SK-N-SH treated with all-trans-retinoic acid at 6 μM for 48 hours (cell line): ENCODE data around the gene TWIST2.

Experiments
- ATAC-seq: fragments of 200-7000 bp; cut with Tn5 transposase; 3 replicates; pipeline ENCODE4 v1.9.1; 2020; ENCODE audit warnings: mild to moderate bottlenecking, moderate library complexity
- ARNTL ChIP-seq: fragments of 450-650 bp; formaldehyde crosslinking; IDR thresholded peaks from 2 replicates; pipeline ENCODE4 v1.5.0; 2020; ENCODE audit warnings: low read depth, mild to moderate bottlenecking, moderate library complexity, borderline replicate concordance
- BACH2 ChIP-seq: fragments of 250-450 bp; sonication (Bioruptor Pico); IDR thresholded peaks from 2 replicates; pipeline ENCODE4 v1.9.0; 2021; ENCODE audit warnings: mild to moderate bottlenecking, borderline replicate concordance
- CREB5 ChIP-seq: fragments of 250-450 bp; sonication (Bioruptor Pico); IDR thresholded peaks from 2 replicates; pipeline ENCODE4 v1.5.1; 2020; ENCODE audit warnings: low read depth, mild to moderate bottlenecking, moderate library complexity
- CSDC2 ChIP-seq: fragments of 250-450 bp; sonication (Bioruptor Pico); IDR thresholded peaks from 2 replicates; pipeline ENCODE4 v1.5.0; 2020; ENCODE audit warnings: mild to moderate bottlenecking, moderate library complexity
- ESRRG ChIP-seq: fragments of 250-450 bp; sonication (Bioruptor Pico); IDR thresholded peaks from 2 replicates; pipeline ENCODE4 v1.6.1; 2021; ENCODE audit warnings: mild to moderate bottlenecking
- ISL1 ChIP-seq: fragments of 250-450 bp; sonication (Bioruptor Pico); IDR thresholded peaks from 2 replicates; pipeline ENCODE4 v2.1.2; 2022; ENCODE audit warnings: mild to moderate bottlenecking, moderate library complexity
- OSR1 ChIP-seq: fragments of 250-450 bp; sonication (Bioruptor Pico); IDR thresholded peaks from 2 replicates; pipeline ENCODE4 v1.8.0; 2022; ENCODE audit warnings: moderate library complexity, mild to moderate bottlenecking, inconsistent platforms
- PPARA ChIP-seq: fragments of 250-450 bp; sonication (Bioruptor Pico); IDR thresholded peaks from 2 replicates; pipeline ENCODE4 v1.5.0; 2020; ENCODE audit warnings: mild to moderate bottlenecking, borderline replicate concordance
- RARB ChIP-seq: fragments of 250-450 bp; sonication (Bioruptor Pico); IDR thresholded peaks from 2 replicates; pipeline ENCODE4 v1.8.0; 2021; ENCODE audit warnings: mild to moderate bottlenecking, moderate library complexity
- TCF4 ChIP-seq: fragments of 250-450 bp; sonication (Bioruptor Pico); IDR thresholded peaks from 2 replicates; pipeline ENCODE4 v1.8.0; 2021; ENCODE audit warnings: mild to moderate bottlenecking, moderate library complexity, borderline replicate concordance
- TOX ChIP-seq: fragments of 250-450 bp; sonication (Bioruptor Pico); IDR thresholded peaks from 2 replicates; pipeline ENCODE4 v1.8.0; 2021; ENCODE audit warnings: mild to moderate bottlenecking, moderate library complexity, borderline replicate concordance
- TSHZ2 ChIP-seq: fragments of 250-450 bp; sonication (Bioruptor Pico); IDR thresholded peaks from 2 replicates; pipeline ENCODE4 v1.5.0; 2020; ENCODE audit warnings: mild to moderate bottlenecking, moderate library complexity
- ZC3H10 ChIP-seq: fragments of 250-450 bp; sonication (Bioruptor Pico); IDR thresholded peaks from 2 replicates; pipeline ENCODE4 v1.5.1; 2021; ENCODE audit warnings: mild to moderate bottlenecking, moderate library complexity
- ZFP3 ChIP-seq: fragments of 250-450 bp; sonication (Bioruptor Pico); IDR thresholded peaks from 2 replicates; pipeline ENCODE4 v1.5.0; 2020; ENCODE audit warnings: mild to moderate bottlenecking, moderate library complexity
- ZFP30 ChIP-seq: fragments of 450-650 bp; formaldehyde crosslinking; IDR thresholded peaks from 2 replicates; pipeline ENCODE4 v1.5.0; 2022; ENCODE audit warnings: mild to moderate bottlenecking, moderate library complexity
- ZNF565 ChIP-seq: fragments of 450-650 bp; formaldehyde crosslinking; conservative IDR thresholded peaks from 2 replicates; pipeline ENCODE4 v1.5.0; 2020; ENCODE audit warnings: low read depth, mild to moderate bottlenecking, moderate library complexity
- ZNF8 ChIP-seq: fragments of 450-650 bp; formaldehyde crosslinking; IDR thresholded peaks from 2 replicates; pipeline ENCODE4 v1.5.0; 2020; ENCODE audit warnings: mild to moderate bottlenecking, moderate library complexity
- TF ChIP-seq, protein P1 (sequence below): fragments of 250-450 bp; sonication (Bioruptor Pico); IDR thresholded peaks from 2 replicates; pipeline ENCODE4 v1.8.0; 2021; ENCODE audit warnings: low read depth, mild to moderate bottlenecking, moderate library complexity, borderline replicate concordance
- TF ChIP-seq, protein P2 (sequence below): fragments of 250-450 bp; sonication (Bioruptor Pico); IDR thresholded peaks from 2 replicates; pipeline ENCODE4 v1.5.1; 2021; ENCODE audit warnings: mild to moderate bottlenecking, moderate library complexity
- TF ChIP-seq, protein P3 (sequence below): fragments of 250-450 bp; sonication (Bioruptor Pico); IDR thresholded peaks from 2 replicates; pipeline ENCODE4 v1.8.0; 2020; ENCODE audit warnings: mild to moderate bottlenecking, moderate library complexity, borderline replicate concordance

The TWIST2 gene

GRCh38 chr2:238900511-238900910, 52.6 kb downstream of the TWIST2 start:
- TF ChIP-seq ZNF565 (CRISPR knock-in tag), result no peak
- TF ChIP-seq OSR1 (CRISPR knock-in tag), result no peak
- no peak for TF ChIP-seq TOX (CRISPR knock-in tag)
- TF ChIP-seq ESRRG (CRISPR knock-in tag), result no peak
- TF ChIP-seq ZNF8 (CRISPR knock-in tag), result no peak
- TF ChIP-seq, protein P1, sequence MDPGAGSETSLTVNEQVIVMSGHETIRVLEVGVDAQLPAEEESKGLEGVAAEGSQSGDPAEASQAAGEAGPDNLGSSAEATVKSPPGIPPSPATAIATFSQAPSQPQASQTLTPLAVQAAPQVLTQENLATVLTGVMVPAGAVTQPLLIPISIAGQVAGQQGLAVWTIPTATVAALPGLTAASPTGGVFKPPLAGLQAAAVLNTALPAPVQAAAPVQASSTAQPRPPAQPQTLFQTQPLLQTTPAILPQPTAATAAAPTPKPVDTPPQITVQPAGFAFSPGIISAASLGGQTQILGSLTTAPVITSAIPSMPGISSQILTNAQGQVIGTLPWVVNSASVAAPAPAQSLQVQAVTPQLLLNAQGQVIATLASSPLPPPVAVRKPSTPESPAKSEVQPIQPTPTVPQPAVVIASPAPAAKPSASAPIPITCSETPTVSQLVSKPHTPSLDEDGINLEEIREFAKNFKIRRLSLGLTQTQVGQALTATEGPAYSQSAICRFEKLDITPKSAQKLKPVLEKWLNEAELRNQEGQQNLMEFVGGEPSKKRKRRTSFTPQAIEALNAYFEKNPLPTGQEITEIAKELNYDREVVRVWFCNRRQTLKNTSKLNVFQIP (CRISPR knock-in tag), result no peak
- TF ChIP-seq ZFP30 (CRISPR knock-in tag), result no peak
- TF ChIP-seq TSHZ2, result no peak
- TF ChIP-seq, all 23 proteins: peak for 0
- ATAC-seq, result no peak

DNA sequence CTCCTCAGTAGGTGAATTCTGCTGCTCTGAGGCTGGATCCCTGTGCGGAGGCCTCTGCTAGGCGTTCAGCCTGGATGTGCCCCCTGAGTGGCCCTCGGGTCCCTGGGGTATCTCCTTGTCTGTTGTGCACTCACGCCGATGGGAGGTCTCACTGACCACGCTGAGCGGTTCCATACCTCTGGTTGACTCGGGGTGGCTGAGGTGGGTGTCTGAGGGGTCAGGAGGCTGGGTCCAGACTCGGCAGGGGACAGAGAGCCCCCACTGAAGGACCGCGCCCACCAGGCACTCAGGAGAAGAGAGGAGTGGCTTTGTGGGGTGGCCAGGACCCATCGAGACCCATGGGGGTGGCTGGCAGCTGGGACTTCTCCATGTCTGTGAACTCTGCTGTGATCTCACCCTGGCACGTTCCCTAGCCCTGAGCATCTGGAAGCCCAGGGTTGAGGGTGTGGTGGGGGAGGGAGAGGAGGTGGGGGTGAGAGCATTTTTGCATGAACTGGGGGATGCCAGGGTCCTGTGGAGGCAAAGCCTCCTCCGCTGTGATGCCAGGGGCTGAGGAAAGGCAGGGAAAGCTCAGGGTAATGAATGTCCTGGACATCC, 53.7 kb downstream of the TWIST2 start:
- no peak for ATAC-seq
- TF ChIP-seq TSHZ2 (no peak), ZNF8 (CRISPR knock-in tag) (no peak), RARB (no peak), ZFP30 (CRISPR knock-in tag) (no peak), ISL1 (CRISPR knock-in tag) (no peak), CREB5 (CRISPR knock-in tag) (no peak), TOX (CRISPR knock-in tag) (no peak), PPARA (CRISPR knock-in tag) (no peak), ZNF565 (CRISPR knock-in tag) (no peak), BACH2 (CRISPR knock-in tag) (no peak), ARNTL (CRISPR knock-in tag) (no peak), TCF4 (CRISPR knock-in tag) (no peak), CSDC2 (no peak), ESRRG (CRISPR knock-in tag) (no peak), ZFP3 (CRISPR knock-in tag) (no peak), ZC3H10 (CRISPR knock-in tag) (no peak)
- TF ChIP-seq, protein P2, sequence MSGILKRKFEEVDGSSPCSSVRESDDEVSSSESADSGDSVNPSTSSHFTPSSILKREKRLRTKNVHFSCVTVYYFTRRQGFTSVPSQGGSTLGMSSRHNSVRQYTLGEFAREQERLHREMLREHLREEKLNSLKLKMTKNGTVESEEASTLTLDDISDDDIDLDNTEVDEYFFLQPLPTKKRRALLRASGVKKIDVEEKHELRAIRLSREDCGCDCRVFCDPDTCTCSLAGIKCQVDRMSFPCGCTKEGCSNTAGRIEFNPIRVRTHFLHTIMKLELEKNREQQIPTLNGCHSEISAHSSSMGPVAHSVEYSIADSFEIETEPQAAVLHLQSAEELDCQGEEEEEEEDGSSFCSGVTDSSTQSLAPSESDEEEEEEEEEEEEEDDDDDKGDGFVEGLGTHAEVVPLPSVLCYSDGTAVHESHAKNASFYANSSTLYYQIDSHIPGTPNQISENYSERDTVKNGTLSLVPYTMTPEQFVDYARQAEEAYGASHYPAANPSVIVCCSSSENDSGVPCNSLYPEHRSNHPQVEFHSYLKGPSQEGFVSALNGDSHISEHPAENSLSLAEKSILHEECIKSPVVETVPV (CRISPR knock-in tag), result no peak
- TF ChIP-seq, protein P3, sequence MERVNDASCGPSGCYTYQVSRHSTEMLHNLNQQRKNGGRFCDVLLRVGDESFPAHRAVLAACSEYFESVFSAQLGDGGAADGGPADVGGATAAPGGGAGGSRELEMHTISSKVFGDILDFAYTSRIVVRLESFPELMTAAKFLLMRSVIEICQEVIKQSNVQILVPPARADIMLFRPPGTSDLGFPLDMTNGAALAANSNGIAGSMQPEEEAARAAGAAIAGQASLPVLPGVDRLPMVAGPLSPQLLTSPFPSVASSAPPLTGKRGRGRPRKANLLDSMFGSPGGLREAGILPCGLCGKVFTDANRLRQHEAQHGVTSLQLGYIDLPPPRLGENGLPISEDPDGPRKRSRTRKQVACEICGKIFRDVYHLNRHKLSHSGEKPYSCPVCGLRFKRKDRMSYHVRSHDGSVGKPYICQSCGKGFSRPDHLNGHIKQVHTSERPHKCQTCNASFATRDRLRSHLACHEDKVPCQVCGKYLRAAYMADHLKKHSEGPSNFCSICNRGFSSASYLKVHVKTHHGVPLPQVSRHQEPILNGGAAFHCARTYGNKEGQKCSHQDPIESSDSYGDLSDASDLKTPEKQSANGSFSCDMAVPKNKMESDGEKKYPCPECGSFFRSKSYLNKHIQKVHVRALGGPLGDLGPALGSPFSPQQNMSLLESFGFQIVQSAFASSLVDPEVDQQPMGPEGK, result no peak
- TF ChIP-seq, protein P1 (CRISPR knock-in tag), result no peak
- TF ChIP-seq, all 23 proteins: peak for 0
